WI38 (cell line): ENCODE measurements around the gene RASL12.

Experiments
- H3K4me3 ChIP-seq: 2 replicates; pipeline ENCODE4 v1.5.1; 2011; ENCODE audit warnings: low read depth, mild to moderate bottlenecking, control low read depth, low read length
- TF ChIP-seq, protein P1 (sequence below): IDR thresholded peaks from 2 replicates; pipeline ENCODE4 v1.5.1; 2012; ENCODE audit warnings: low read depth, mild to moderate bottlenecking, control low read depth, low read length

RASL12 gene

DNA sequence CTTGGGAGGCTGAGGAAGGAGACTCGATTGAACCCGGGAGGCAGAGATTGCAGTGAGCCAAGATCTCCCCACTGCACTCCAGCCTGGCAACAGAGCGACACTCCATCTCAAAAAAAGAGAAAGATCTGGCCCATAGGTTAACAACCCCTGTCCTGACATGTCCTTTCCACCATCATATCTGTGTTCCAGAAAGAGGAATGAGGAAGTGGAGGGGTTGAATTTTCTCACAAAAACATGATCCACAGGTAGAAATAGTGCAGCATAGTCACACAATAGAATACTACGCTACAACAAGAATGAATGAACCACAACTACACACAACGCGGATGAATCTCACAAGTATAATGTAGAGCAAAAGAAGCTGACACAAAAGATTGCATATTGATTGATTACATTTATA is 27.3 kb downstream of the RASL12 start:
- TF ChIP-seq, protein P1, sequence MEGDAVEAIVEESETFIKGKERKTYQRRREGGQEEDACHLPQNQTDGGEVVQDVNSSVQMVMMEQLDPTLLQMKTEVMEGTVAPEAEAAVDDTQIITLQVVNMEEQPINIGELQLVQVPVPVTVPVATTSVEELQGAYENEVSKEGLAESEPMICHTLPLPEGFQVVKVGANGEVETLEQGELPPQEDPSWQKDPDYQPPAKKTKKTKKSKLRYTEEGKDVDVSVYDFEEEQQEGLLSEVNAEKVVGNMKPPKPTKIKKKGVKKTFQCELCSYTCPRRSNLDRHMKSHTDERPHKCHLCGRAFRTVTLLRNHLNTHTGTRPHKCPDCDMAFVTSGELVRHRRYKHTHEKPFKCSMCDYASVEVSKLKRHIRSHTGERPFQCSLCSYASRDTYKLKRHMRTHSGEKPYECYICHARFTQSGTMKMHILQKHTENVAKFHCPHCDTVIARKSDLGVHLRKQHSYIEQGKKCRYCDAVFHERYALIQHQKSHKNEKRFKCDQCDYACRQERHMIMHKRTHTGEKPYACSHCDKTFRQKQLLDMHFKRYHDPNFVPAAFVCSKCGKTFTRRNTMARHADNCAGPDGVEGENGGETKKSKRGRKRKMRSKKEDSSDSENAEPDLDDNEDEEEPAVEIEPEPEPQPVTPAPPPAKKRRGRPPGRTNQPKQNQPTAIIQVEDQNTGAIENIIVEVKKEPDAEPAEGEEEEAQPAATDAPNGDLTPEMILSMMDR = no peak

DNA sequence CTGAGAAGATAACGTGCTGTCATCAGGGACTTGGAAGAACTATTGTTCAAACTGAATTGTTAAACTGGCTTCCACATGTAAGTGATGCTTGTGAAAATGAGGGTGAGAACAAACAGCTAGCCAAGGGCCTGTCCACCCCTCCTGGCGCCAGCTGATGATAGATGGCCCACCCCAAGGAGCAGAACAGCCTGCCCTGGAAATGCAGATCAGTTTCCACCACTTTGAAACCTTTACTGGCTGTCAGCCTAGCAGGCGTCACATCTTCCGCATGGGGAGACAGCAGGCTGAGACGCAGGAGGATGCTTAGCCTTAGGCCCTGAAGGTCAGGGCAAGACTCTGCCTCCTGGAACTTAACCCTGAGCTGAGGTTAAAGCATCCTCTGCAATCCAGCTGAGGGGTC is 29.0 kb downstream of the RASL12 start:
- TF ChIP-seq, protein P1 = no peak
- H3K4me3 ChIP-seq = no peak overlapping the region

More for the DNA sequence above, 27.3 kb downstream of the RASL12 start:
- no peak overlapping the region for H3K4me3 ChIP-seq

DNA sequence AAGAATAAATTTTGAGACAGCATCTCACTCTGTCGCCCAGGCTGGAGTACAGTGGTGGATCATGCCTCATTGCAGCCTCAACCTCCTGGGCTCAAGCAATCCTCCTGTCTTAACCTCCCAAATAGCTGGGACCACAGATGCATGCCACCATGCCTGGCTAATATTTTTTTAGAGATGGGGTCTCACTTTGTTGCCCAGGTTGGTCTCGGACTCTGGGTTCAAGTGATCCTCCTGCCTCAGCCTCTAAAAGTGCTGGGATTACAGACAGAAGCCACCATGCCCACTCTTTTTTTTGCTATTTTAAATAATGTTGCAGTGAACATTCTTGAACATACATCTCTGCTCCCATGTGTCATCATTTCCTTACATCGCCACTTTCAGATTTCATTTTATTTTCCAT is 29.4 kb downstream of the RASL12 start:
- TF ChIP-seq, protein P1 = no peak
- no peak overlapping the region for H3K4me3 ChIP-seq

DNA sequence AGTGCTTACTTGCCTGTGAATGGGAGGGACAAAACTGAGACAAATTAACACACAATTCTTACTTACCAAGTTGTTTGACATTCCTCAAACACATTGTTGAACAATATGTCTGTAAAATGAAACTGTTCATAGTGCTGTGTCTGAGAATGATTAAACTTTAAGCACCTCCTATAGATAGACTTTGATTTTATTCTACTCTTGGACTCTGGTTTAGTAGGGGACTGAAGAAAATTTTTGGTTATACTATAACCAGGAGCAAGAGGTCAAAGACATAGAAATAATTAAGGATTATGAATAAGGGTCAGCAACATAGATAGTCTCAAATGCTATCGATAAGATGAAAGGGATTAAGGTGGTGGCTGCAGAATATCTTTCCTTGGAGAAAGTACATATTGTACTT is 30.5 kb downstream of the RASL12 start:
- no peak overlapping the region for H3K4me3 ChIP-seq
- TF ChIP-seq, protein P1 = no peak

DNA sequence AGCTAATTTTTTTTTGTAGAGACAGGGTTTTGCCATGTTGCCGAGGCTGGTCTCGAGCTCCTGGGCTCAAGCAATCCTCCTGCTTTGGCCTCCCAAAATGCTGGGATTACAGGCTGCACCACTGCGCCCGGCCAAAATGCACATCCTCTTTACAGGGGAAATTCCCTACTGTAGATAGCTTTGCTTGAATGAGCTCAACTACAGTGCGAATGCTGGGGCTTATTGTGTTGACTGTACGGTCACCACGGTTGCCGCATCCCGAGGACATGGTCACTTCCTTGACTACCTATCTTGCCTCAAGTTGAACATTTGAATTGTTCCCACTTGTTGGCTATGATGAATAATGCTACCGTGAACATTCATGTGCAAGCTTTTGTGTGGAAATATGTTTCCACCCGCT is 33.1 kb downstream of the RASL12 start:
- TF ChIP-seq, protein P1 = no peak
- no peak overlapping the region for H3K4me3 ChIP-seq

GRCh38 chr15:65033659-65034269 is 34.0 kb downstream of the RASL12 start:
- TF ChIP-seq, protein P1 = peak; percentile 67

GRCh38 chr15:65032801-65033537 is 34.8 kb downstream of the RASL12 start:
- TF ChIP-seq, protein P1 = peak; percentile 85
- no peak overlapping the region for H3K4me3 ChIP-seq

More at GRCh38 chr15:65033659-65034269, 34.0 kb downstream of the RASL12 start:
- H3K4me3 ChIP-seq = no peak overlapping the region
